NCI-H2171 treated with DMSO at 0.1 percent for 48 hours (cell line): ENCODE results near the gene OPA3.
"Not testable (repeated sequence)": the region's sequence is repeated elsewhere in the genome, so short reads cannot be mapped to it uniquely, and the experiment has no call there.

Source experiments
- DNase-seq: peaks from one replicate; lab custom pipeline; 2025; lab: John Stamatoyannopoulos, UW

OPA3 gene

DNA sequence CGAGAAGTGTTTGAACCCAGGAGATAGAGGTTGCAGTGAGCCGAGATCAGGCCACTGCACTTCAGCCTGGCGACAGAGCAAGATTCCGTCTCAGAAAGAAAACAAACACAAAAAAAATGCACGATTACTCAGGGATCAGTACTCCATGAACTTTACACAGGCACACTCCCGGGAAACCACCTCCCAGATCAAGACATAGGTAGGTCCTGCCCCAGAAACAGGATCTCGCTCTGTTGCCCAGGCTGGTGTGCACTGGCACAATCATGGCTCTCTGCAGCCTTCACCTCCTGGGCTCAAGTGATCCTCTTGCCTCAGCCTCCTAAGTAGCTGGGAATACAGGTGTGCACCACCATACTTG, 66.2 kb downstream of the OPA3 start:
- no peak for DNase-seq

DNA sequence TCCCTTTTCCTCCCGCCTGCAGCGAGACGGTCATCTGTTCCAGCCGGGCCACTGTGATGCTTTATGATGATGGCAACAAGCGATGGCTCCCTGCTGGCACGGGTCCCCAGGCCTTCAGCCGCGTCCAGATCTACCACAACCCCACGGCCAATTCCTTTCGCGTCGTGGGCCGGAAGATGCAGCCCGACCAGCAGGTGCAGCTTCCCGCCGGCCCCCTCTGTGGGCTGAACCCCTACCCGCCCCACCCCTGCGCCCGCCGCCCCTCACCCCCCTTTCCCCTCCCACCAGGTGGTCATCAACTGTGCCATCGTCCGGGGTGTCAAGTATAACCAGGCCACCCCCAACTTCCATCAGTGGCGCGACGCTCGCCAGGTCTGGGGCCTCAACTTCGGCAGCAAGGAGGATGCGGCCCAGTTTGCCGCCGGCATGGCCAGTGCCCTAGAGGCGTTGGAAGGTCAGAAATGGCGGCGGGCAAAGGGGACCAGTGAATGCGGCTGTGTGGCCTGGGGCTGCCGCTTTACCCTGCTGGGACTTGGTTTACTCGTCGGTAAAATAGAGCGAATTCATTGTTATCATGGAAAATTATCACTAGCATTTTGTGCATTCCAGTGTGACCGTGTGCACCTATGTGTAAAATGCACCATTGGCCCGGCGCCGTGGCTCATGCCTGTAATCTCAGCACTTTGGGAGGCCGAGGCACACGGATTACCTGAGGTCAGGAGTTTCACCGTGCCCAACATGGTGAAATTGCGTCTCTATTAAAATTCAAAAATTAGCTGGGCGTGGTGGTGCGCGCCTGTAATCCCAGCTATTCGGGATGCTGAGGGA, 66.7 kb downstream of the OPA3 start:
- no peak for DNase-seq

DNA sequence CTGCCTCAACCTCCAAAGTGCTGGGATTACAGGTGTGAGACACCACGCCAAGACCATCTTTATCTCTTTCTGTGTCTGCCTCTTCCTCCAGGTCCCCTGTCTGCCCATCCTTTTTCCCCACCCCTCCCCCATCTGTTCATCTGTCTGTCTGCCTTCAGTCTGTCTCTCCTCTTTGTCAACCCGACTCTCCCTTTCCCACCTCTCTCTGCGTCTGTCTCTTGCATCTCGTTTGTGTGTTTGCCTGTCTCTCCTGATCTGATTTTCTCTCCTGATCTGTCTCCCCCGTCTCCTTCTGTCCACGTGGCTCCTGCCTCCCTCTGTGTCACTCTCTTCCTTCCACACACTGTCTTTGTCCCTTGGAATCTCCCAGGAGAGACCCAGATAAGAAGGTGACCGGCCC, 67.4 kb downstream of the OPA3 start:
- DNase-seq = no peak

DNA sequence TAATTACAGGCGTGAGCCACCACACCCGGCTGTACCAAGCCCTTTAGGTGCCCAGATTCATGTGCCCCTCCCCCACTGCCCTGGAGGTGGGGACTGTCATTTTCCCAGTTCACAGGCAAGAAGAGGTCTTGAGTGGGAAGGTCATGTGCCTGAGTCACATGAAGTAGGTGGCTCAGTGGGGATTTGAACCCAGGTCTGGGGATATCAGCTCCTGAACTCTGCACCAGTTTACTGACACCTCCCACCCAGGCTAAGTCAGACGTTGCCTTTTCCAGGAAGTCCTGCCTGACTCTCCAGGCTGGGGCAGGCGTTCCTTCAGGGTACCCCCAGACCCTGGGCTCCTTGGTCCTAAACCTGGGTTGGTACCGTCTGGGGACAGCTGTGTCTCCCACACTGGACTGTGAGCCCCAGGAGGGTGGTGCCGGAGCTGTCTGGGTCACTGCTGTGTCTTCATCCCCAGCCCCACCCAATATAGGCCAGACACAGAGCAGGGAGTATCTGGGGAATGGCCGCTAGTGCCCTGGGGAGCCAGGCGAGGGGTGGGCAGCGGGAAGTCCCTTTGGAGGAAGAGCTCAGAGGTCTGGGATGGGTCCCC, 68.7 kb downstream of the OPA3 start:
- no peak for DNase-seq

DNA sequence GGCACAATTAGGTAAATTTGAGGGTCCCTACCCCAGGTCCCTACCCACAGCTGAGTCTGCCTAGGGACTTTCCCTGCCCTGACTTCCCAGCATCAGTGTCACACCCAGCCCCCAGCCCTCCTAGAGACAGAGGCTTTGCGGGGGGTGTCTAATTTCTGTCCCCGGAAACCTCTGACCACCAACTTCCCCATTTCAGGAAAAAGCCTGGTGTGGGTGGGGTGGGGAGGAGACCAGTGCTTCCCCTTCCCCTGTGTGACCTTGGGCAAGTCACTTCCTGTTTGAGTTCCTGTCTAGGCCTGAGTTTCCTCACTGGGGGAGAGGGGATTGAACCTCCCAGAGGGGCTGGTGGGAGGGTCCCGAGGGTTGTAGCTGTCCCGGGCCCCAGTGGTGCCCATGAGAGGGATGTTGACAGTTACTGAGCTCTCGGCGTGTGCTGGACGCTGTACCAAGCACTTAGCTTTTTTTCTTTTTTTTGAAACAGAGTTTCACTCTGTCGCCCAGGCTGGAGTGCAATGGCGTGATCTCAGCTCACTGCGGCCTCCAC, 69.4 kb downstream of the OPA3 start:
- no peak for DNase-seq

DNA sequence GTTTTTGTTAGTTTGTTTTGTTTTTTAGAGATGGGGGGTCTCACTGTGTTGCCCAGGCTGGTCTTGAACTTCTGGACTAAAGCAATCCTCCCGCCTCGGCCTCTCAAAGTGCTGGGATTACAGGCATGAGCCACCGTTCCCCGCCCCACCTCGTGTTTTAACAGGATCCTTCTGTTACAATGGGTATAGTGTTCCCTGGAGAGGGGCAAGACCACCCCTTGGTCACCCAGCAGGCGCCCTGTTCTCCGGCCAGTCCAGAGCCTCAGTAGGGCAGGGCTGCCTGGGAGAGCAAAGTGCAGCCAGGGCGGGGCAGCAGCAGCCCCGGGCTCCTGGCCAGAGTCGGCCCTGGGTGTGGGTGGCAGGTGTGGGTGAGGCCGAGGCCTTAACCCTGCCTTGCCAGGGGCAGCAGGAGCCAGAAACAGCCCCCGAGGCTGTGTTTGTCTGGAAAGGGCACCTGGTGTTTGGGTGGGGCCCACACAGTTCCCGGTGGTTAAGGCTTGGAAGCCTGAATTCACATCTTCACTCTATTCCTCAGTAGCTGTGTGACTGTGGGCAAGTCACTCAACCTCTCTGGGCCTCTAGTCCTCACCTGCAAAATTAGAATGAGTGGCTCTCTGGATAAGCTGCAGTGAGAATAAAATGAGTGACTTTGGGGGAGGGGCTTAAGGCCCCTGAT, 70.1 kb downstream of the OPA3 start:
- no peak for DNase-seq

DNA sequence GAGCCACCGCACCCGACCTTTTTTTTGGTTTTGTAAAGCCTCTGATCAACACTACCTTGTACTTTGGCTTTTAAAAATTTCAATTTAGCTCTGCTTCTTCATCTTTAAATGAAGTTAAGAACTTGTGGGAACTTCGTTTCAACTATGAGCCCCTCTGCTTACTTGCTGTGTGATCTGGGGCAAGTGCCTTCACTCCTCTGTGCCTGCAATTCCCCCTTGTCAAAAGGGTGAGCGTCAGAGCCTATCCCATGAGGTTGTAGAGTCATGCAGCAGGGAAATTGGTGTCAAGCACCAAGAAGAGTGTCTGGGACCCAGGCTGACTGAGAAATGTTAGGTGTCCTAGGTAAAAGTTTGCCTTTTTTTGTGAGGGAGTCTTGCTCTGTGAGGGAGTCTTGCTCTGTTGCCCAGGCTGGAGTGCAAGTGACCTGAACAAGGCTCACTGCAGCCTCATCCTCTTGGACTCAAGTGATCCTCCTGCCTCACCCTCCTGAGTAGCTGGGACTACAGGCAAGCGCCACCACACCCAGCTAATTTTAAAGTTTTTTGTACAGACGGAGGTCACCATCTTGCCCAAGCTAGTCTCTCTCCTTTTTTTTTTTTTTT, 71.6 kb downstream of the OPA3 start:
- no peak for DNase-seq

DNA sequence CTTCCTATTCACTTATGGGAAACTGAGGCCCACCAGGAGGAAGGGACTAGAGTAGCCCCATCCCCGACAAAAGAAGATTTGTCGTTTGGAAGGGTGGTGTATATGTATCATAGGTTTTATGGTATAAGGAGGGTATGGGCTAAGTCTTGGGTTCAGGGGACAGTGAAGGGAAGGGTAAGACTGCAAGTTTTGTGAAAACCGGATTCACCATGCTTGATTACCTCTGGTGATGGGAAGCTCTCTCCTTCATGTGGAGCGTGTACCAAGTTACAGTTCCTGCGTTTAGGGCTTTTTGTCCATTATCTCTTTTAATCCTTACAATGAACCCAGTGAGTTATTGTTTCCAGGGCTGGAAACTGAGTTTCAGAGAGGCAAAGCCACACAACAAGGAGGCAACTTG, 73.5 kb downstream of the OPA3 start:
- DNase-seq = no peak

DNA sequence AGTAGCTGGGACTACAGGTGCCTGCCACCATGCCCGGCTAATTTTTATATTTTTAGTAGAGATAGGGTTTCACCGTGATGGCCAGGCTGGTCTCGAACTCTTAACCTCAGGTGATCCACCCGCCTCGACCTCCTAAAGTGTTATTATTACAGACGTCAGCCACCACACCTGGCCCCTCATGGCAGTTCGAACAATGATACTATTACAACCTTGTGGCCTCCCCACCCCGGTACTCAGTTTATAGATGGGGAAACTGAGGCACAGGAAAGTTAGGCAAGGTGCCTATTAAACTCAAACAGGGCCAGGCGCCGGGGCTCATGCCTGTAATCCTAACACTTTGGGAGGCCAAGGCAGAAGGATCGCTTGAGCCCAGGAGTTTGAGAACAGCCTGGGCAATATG, 74.2 kb downstream of the OPA3 start:
- DNase-seq = not testable (repeated sequence)

DNA sequence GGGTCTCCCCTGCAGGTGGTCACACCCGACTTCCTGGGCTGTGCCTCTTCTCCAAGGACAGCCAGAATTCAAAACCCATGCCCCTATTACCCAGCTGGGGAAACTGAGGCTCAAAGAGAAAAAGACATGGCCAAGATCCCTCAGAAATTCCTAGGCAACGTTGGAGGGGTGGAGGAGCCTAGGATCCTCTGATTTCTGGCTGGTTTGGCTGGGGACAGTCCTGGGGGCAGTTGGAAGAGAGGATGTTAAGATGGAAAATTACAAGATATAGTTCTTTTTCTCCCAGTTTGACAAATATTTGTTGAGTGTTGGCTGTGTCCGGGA, 74.9 kb downstream of the OPA3 start:
- no peak for DNase-seq

DNA sequence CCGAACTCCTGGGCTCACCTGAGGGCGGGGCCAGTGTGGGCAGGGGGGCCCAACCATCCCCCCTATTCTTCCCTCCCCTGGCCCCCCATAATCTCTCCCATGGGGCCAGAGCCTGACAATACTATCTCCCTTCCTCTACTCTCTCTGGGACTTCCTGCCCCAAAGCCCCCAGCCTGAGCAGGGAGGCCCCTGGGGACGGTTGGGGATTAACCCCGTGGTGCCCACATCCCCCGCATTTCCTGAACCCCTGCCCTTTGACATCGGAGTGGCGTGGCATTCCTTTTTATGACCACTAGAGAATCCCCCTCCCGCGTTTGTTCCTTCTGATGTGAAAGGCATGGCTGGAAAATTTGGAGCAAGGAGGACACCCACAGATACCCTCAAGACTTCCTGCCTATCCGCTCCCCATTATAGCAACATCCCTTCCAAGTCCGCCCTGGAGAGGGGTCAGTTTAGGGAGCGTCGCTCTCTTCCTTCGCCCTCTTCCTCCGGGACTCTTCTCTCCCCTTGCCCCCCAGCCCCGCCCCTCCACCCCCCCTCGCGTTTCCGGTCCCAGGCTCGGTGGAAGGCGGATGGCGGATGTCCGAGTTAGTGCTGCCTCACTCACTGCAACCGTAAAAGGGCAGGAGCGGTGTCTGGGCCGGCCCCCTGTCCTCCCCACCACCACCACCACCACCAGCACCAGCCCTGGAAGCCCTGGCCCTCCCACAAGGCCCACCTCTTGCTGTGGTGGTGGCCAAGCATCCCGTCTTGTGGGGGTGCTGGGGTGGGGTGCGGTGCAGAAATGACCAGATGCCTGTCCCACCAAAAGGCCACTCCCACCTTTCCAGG, 75.5 kb downstream of the OPA3 start:
- DNase-seq = peak; percentile 55

DNA sequence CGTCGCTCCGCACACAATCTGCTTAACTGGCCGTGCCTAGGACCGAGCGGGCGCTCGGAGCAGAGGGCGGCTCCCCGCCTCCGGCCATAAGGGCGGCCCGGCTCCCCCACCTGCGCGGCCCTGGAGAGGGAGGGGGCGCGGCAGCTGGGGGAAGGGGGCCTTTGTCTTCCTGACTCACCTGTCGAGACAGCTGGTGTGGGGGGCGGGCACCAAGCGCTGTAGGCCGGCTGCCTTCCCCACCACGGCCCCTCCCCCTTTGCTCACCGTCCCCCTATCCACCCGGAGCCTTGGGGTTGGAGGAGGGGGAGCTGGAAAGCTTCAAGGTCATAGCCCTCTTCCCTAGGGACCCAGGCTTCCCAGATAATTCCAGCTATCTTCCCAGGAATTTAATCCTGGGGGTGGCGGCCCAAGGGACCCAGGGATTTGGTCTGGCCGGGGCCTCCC, 76.2 kb downstream of the OPA3 start:
- peak; percentile 89 for DNase-seq

DNA sequence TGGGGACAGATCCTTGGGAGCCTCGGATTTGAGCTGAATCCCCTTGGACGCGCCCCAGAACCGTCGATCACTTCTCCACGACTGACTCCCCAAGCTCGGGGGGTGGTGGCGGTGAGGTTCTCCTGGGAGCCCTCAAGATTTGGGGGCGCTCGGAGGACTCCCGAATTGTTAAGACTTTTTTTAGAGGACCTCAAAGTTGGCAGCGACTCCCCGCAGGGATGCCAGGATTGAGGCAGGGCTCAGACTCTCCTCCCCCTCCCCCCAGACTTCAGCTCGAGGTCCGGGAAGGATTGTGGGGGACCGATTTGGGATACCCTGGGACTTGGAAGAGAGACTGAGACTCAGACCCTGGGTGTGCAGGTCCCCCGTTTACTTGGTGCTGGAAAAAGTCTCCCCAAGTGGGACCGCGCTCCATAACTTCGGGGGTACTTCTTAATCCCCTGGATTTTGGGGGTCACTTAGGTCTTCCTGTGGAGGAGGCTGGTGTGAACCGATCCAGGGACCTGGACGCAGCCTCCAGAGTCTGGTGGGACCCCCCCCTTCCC, 76.7 kb downstream of the OPA3 start:
- DNase-seq = peak; percentile 29

DNA sequence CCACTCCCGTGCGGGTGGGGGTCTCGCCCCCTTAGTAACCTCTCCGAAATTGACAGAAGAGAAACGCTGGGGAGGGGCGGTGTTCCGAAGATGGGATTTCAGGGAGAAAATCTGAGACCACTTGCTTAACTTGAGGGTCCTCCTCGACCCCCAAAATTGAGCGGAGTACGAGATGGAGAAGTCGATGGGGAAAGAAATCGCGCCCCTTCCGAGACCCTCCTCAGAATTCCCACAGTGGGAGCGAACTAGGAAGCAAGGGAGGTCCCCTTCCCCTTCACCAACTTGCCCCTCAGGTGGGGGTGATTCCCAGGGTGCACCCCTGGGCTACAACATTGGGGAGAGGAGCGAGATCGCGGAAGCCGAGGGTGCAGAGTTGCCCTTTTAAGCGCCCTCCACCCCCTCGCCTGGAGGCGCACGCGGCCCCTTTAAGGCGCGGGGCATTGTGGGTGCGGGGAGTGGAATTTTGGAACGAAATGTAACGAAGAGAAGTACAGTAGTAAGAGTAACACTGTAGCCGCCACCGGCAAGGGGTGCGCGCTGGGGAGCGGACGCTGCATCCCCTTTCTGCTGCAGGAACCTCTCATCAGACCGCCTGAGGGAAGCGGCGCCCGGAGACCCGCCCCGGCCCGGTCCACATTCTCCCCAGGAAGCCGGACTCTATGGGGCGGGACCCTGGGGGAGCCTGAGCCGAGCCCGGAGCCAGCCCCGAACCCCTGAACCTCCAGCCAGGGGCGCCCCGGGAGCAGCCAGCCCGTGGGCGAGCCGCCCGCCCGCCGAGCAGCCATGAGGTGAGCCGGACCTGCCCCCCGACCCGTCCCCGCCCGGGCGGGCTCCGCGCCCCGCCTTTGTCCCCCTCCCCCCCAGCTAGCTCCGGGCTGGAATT, 77.4 kb downstream of the OPA3 start, which contains the start of gene VASP:
TSS of gene VASP (plus strand) at position 491 of the 883 bp plus-strand sequence. CDS start at position 784, 293 bp downstream.
- DNase-seq = peak; percentile 67

DNA sequence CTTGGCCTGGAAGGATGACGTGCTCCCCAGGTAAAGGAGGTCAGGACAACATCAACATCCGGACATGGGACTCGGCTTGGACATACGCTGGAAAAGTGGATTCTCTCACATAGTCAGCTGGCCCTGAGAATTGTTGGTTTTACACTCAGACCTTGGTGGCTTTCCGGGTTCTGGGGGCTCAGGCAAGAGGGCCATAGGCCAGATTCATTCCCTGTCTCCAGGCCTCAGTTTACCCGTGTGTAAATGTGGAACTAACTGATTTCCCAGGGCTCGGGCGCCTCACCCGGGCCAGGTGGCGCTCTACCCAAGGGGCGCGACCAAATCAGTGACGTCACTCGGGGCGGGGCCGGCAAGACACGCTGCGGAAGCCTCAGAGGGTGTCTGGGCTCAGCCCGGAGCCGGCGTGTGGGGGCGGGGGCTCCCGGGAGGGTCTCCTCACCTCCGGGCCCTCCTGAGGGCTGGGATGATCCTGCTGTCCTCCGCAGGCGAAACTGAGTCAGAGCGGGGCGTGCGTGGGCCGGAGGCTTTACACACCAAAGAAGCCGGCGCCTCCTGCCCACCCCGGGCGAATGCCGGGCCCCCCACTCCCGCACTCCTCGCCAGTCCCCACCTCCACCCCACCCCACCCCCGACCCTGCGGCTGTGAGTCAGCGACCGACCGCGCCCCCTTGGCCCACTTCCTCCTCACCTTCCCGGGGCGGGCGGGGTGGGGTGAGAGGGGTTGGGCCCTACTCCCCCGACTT, 78.2 kb downstream of the OPA3 start:
- DNase-seq = peak; percentile 87

DNA sequence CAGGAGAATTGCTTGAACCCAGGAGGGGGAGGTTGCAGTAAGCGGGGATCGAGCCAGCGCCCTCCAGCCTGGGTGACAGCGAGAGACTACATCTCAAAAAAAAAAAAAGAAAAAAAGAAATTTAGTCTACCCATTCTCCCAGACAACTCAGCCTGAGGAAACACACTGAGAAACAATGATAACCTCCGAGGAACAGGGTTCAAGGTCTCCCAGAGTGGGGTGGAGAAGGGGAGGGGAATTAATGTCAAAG, 78.7 kb downstream of the OPA3 start:
- DNase-seq = no peak

DNA sequence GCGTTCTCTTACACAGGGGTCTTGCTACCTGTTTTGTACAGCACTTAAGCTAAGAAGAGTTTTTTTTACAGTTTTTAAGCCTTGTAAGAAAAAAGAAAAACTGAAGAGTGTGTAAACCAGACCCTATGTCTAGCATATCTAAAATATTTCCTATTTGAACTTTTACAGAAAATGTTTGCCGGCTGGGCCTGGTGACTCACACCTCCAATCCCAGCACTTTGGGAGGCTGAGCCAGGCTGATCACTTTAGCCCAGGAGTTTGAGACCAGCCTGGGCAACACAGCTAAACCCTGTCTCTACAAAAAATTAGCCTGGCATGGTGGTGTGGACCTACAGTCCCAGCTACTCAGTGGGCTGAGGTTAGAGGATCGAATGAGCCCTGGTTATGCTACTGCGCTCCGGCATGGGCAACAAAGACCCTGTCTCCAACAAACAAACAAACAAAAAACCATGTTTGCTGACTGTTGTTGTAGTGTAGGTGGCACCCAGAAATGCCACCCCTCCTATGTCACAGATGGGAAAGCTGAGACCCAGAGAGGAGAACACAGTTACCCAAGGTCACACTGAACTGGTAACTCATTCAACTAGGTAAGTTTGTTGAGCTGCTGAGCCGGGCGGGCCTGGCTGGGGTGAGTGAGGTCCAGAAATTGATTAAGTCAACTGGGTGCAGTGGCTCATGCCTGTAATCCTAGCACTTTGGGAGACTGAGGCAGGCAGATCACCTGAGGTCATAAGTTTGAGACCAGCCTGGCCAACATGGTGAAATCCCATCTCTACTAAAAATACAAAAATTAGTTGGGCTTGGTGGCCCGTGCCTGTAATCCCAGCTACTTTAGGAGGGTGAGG, 79.2 kb downstream of the OPA3 start:
- DNase-seq = no peak

DNA sequence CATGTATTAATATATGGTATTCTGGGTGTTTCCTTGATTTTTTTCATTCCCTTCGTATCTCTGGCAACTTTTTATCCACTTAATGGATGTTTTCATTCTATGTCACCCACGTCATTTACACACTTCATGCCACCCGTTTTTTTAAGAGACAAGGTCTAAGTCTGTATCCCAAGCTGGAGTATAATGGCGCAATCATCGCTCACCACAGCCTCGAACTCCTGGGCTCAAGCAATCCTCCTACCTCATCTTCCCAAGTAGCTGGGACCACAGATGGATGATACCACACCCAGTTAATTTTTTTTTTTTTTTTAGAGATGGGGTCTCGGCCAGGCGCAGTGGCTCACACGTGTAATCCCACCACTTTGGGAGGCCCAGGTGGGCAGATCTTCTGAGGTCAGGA, 80.7 kb downstream of the OPA3 start:
- no peak for DNase-seq

DNA sequence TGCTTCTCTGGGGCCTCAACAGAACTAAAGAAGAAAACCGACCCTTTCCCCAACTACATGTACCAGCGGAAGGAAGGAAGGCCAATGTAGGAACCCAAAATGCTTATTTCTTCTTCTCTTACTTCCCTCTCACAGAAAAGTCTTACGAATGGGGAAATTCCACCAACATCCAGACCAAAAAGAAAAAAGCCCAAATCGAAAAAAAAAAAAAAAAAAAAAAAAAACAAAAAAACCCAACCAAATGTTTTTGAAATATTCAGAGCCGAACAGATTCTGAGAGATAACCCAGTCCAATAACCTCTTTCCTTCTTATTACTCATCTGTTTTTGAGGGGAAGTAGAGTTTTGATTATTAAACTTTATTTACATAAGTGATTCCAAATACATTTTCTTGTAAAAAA, 82.5 kb downstream of the OPA3 start:
- no peak for DNase-seq
